Measurements from ENCODE around the gene PCDH9.

GRCh38 chr13:67106502-67107057, 123.6 kb downstream of the PCDH9 start:
- TF ChIP-seq POLR2A (IDR thresholded peaks at IDR 0.05; ENCODE audit: low read depth, low read length) (no peak), REST (IDR thresholded peaks at IDR 0.05; ENCODE audit: low read depth, low read length) (no peak), CBX5 (IDR thresholded peaks at IDR 0.05; ENCODE audit: low read depth) (no peak), EED (IDR thresholded peaks at IDR 0.05; ENCODE audit: low read depth) (no peak), RCOR1 (conservative IDR thresholded peaks at IDR 0.05; ENCODE audit: low read depth, low read length) (no peak)
- TF ChIP-seq, protein P1, sequence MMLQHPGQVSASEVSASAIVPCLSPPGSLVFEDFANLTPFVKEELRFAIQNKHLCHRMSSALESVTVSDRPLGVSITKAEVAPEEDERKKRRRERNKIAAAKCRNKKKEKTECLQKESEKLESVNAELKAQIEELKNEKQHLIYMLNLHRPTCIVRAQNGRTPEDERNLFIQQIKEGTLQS (IDR thresholded peaks at IDR 0.05; ENCODE audit: borderline replicate concordance, extremely low read depth, low read depth, low read length), result no peak
- TF ChIP-seq, protein P2, sequence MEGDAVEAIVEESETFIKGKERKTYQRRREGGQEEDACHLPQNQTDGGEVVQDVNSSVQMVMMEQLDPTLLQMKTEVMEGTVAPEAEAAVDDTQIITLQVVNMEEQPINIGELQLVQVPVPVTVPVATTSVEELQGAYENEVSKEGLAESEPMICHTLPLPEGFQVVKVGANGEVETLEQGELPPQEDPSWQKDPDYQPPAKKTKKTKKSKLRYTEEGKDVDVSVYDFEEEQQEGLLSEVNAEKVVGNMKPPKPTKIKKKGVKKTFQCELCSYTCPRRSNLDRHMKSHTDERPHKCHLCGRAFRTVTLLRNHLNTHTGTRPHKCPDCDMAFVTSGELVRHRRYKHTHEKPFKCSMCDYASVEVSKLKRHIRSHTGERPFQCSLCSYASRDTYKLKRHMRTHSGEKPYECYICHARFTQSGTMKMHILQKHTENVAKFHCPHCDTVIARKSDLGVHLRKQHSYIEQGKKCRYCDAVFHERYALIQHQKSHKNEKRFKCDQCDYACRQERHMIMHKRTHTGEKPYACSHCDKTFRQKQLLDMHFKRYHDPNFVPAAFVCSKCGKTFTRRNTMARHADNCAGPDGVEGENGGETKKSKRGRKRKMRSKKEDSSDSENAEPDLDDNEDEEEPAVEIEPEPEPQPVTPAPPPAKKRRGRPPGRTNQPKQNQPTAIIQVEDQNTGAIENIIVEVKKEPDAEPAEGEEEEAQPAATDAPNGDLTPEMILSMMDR (IDR thresholded peaks at IDR 0.05 in 2 of 3, conservative IDR thresholded peaks at IDR 0.05 in 1 of 3; ENCODE audit: control insufficient read depth in 2 of 3, extremely low read depth in 1 of 3, insufficient read depth in 1 of 3, low read depth in 3 of 3, low read length in 3 of 3), result no peak
